DOHH2 (cell line): Measurements from ENCODE around the gene ADGRB3.

Experiments used
- H3F3A ChIP-seq: fragments of 200-600 bp; sonication (generic), shearing (Covaris generic); 2 replicates; pipeline ENCODE4 v1.6.0; 2016; ENCODE audit warnings: antibody characterized with exemption, mild to moderate bottlenecking; ENCODE audit not compliant: control insufficient read depth, insufficient read depth
- H3K27ac ChIP-seq: fragments of 200-600 bp; sonication (generic); 2 replicates; pipeline ENCODE4 v1.5.1; 2014; ENCODE audit warnings: low read depth, mild to moderate bottlenecking, low read length, moderate library complexity
- H3K27me3 ChIP-seq: fragments of 200-600 bp; sonication (generic); 2 replicates; pipeline ENCODE4 v1.6.1; 2014; ENCODE audit warnings: mild to moderate bottlenecking, low read length, mixed read lengths; ENCODE audit not compliant: control insufficient read depth
- H3K36me3 ChIP-seq: fragments of 200-600 bp; sonication (generic); 2 replicates; pipeline ENCODE4 v1.6.1; 2014; ENCODE audit warnings: mild to moderate bottlenecking, low read length, moderate library complexity, mixed read lengths; ENCODE audit not compliant: control insufficient read depth
- H3K4me1 ChIP-seq: fragments of 200-600 bp; sonication (generic); 2 replicates; pipeline ENCODE4 v1.6.1; 2014; ENCODE audit warnings: mild to moderate bottlenecking, low read length, mixed read lengths; ENCODE audit not compliant: control insufficient read depth
- H3K4me2 ChIP-seq: fragments of 200-600 bp; sonication (generic); 2 replicates; pipeline ENCODE4 v1.6.0; 2014; ENCODE audit warnings: mild to moderate bottlenecking, low read length, moderate library complexity
- H3K4me3 ChIP-seq: fragments of 200-600 bp; sonication (generic); 2 replicates; pipeline ENCODE4 v1.5.1; 2014; ENCODE audit warnings: mild to moderate bottlenecking, low read length, mixed read lengths
- H3K79me2 ChIP-seq: fragments of 200-600 bp; sonication (generic); 2 replicates; pipeline ENCODE4 v1.6.1; 2014; ENCODE audit warnings: mild to moderate bottlenecking, low read length, mixed read lengths; ENCODE audit not compliant: control insufficient read depth
- H3K9me2 ChIP-seq: fragments of 200-600 bp; sonication (generic); replicated peaks from 2 replicates; pipeline ENCODE4 v1.6.1; 2014; ENCODE audit warnings: mild to moderate bottlenecking, low read length, mixed read lengths; ENCODE audit not compliant: control insufficient read depth
- H3K9me3 ChIP-seq: fragments of 200-600 bp; sonication (generic); 2 replicates; pipeline ENCODE4 v1.6.1; 2014; ENCODE audit warnings: antibody characterized with exemption, low read length, mixed read lengths; ENCODE audit not compliant: control insufficient read depth, insufficient read depth
- H4K20me1 ChIP-seq: fragments of 200-600 bp; sonication (generic); 2 replicates; pipeline ENCODE4 v1.6.0; 2014; ENCODE audit warnings: low read depth, mild to moderate bottlenecking, antibody characterized with exemption, low read length, moderate library complexity; ENCODE audit not compliant: control insufficient read depth, insufficient read depth
- CTCF ChIP-seq: fragments of 200-600 bp; sonication (generic); IDR thresholded peaks from one replicate; pipeline ENCODE4 v1.5.1; 2014; ENCODE audit warnings: antibody characterized with exemption, mild to moderate bottlenecking, low read depth, low read length; ENCODE audit not compliant: poor library complexity, severe bottlenecking
- EZH2phosphoT487 ChIP-seq: fragments of 200-600 bp; sonication (generic); IDR thresholded peaks from 2 replicates; pipeline ENCODE4 v1.6.1; 2017; ENCODE audit warnings: borderline replicate concordance, mild to moderate bottlenecking, antibody characterized with exemption, low read length, moderate library complexity, mixed read lengths

Gene ADGRB3

GRCh38 chr6:68615938-68616337 is 19.1 kb upstream of the ADGRB3 start:
- H3K9me2 ChIP-seq = no peaks in the 10 kb centered on the region
- H3K4me2 ChIP-seq = no peak overlapping the region
- no peaks in the 10 kb centered on the region for H3K27me3 ChIP-seq
- H3F3A ChIP-seq = no peaks in the 10 kb centered on the region
- H3K9me3 ChIP-seq = no peaks in the 10 kb centered on the region
- no peak overlapping the region for H3K27ac ChIP-seq
- H3K4me1 ChIP-seq = no peaks in the 10 kb centered on the region
- no peaks in the 10 kb centered on the region for H4K20me1 ChIP-seq
- no peaks in the 10 kb centered on the region for H3K36me3 ChIP-seq
- no peak overlapping the region for H3K4me3 ChIP-seq
- TF ChIP-seq EZH2phosphoT487 = no peak
- no peak for TF ChIP-seq CTCF
- H3K79me2 ChIP-seq = no peaks in the 10 kb centered on the region

DNA sequence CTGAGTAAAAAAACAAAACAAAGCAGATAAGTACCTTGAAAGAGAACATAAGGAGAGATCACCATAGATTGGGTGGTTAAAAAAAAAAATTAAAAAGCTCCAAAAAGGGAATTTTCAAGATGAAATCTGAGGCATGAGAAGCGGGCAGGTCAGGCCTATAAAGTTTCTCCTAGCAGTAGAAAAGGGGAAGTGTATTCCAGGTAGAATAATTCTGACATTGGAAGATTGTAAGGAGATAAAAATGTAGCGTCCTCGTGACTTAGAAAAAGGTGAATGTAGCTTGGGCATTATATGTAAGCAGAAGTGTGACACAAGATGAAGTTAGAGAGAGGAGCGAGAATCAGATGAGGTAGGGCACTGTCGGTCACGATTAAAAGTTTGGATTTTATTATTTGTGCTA is 9.1 kb upstream of the ADGRB3 start:
- H3K9me2 ChIP-seq = no peaks in the 10 kb centered on the region
- H3K36me3 ChIP-seq = no peaks in the 10 kb centered on the region
- no peak overlapping the region for H3K4me2 ChIP-seq
- H4K20me1 ChIP-seq = no peaks in the 10 kb centered on the region
- TF ChIP-seq EZH2phosphoT487 (no peak), CTCF (no peak)
- H3K27me3 ChIP-seq = no peaks in the 10 kb centered on the region
- no peaks in the 10 kb centered on the region for H3K79me2 ChIP-seq
- H3K4me1 ChIP-seq = no peaks in the 10 kb centered on the region
- no peak overlapping the region for H3K27ac ChIP-seq
- no peaks in the 10 kb centered on the region for H3K9me3 ChIP-seq
- H3K4me3 ChIP-seq = no peak overlapping the region
- H3F3A ChIP-seq = no peaks in the 10 kb centered on the region

DNA sequence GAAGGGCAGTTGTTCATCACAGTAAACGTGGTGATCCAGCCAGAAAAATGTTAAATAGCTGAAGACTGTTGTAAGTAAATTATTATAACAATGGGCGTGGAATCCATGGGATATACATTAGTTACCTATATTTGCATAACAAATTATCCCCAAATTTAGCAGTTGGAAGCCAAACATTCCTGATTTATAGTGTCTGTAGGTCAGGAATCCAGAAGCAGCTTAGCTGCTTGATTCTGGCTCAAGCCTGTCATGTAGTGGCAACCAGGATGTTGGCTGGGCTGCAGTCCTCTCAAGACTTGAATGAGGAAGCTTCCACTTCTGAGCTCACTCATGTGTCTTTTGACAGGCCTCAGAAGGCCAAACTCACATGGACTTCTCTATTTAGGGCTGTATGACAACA is 6.9 kb upstream of the ADGRB3 start:
- H3K36me3 ChIP-seq = no peaks in the 10 kb centered on the region
- H3K4me1 ChIP-seq = no peaks in the 10 kb centered on the region
- TF ChIP-seq CTCF (no peak), EZH2phosphoT487 (no peak)
- no peaks in the 10 kb centered on the region for H3K79me2 ChIP-seq
- no peaks in the 10 kb centered on the region for H3K9me3 ChIP-seq
- no peak overlapping the region for H3K4me3 ChIP-seq
- no peaks in the 10 kb centered on the region for H3F3A ChIP-seq
- no peaks in the 10 kb centered on the region for H4K20me1 ChIP-seq
- no peak overlapping the region for H3K27ac ChIP-seq
- H3K4me2 ChIP-seq = no peak overlapping the region
- 0 out of 2 replicates have a peak, but pooled peaks cover 3% of the 10 kb centered on the region for H3K27me3 ChIP-seq
- H3K9me2 ChIP-seq = no peaks in the 10 kb centered on the region

- H3F3A ChIP-seq = no peaks in the 10 kb centered on the region
- no peaks in the 10 kb centered on the region for H3K79me2 ChIP-seq
- H3K4me1 ChIP-seq = peaks cover 5% of the 10 kb centered on the region
- H3K4me3 ChIP-seq = no peak overlapping the region
- TF ChIP-seq EZH2phosphoT487 (no peak), CTCF (no peak)
- H3K27ac ChIP-seq = no peak overlapping the region
- H3K27me3 ChIP-seq = peaks cover 31% of the 10 kb centered on the region
- H3K9me2 ChIP-seq = no peaks in the 10 kb centered on the region
- H4K20me1 ChIP-seq = no peaks in the 10 kb centered on the region
- no peak overlapping the region for H3K4me2 ChIP-seq
- no peaks in the 10 kb centered on the region for H3K9me3 ChIP-seq
- no peaks in the 10 kb centered on the region for H3K36me3 ChIP-seq
Measured at GRCh38 chr6:68632734-68633133, 2.3 kb upstream of the ADGRB3 start.
